Measurements from ENCODE around the gene GJC2.

DNA sequence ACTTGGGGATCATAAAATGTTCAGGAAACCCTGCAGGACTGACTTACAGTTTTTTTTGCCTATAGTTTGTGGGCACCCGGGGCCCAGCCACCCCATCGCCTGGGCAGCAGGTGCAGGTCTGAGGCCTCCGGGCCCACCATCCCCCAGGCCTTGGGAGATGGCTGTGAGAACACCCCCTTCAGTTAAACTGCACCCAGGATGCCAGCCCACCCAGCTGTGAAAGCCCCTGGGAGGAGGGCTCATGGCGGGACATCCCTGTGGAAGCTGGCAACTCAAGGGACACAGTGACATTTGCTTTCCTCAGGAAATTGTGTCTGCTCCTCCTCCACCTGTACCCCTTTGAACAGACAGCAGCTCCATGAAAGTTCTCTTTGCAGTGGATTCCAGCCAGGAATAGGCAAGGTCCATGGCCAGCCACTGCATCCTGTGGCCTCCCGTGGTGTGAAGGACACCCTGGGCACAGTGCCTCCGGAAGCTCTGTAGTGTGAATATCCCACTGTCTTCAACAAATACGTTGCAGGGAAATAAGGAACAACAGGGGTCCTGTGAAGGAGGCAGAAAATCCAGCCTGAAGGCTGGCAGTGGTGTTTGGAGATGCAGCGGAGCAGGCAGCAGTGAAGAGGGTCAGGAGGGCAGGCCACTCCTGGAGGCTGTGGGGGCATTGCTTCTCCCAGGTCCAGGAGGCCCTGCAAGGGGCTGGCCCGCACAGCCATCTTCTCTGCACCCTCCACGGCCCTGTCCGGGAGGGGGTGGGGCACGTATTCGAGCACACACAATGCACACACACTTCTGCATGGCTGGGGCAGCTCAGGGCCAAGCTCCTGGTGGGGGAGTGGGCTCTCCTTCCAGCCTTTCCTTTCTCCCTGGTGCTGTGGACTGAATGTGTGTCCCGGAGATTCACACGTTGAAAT is 56.1 kb downstream of the GJC2 start:
- no peak for TF ChIP-seq POLR2AphosphoS5 (IDR thresholded peaks at IDR 0.05)
- no peak for TF ChIP-seq CTCF (IDR thresholded peaks at IDR 0.05)

All from gastroesophageal sphincter (tissue), 3 donors.